Measurements from ENCODE around the gene SLC9A8.
"Not testable (repeated sequence)": the region's sequence is repeated elsewhere in the genome, so short reads cannot be mapped to it uniquely, and the experiment has no call there.

The SLC9A8 gene

GRCh38 chr20:49894073-49894470 lies 81.4 kb downstream of the SLC9A8 start:
- no peak for DNase-seq (ENCODE audit: low spot score)

- DNase-seq (ENCODE audit: low spot score) = not testable (repeated sequence)
Observed at GRCh38 chr20:49895474-49896093, 83.0 kb downstream of the SLC9A8 start.

GRCh38 chr20:49896204-49896603 lies 83.6 kb downstream of the SLC9A8 start:
- no peak for DNase-seq (ENCODE audit: low spot score)

- no peak for DNase-seq (ENCODE audit: low spot score)
Observed at GRCh38 chr20:49899541-49900383, 87.1 kb downstream of the SLC9A8 start.

- no peak for DNase-seq (ENCODE audit: low spot score)
Observed at GRCh38 chr20:49901588-49901987, 89.0 kb downstream of the SLC9A8 start.

GRCh38 chr20:49904440-49905214 lies 92.0 kb downstream of the SLC9A8 start:
- DNase-seq (ENCODE audit: low spot score) = no peak

GRCh38 chr20:49905415-49906091 lies 92.9 kb downstream of the SLC9A8 start:
- DNase-seq (ENCODE audit: low spot score) = no peak

- no peak for DNase-seq (ENCODE audit: low spot score)
Observed at GRCh38 chr20:49906101-49906604, 93.5 kb downstream of the SLC9A8 start.

- no peak for DNase-seq (ENCODE audit: low spot score)
Observed at GRCh38 chr20:49906615-49907154, 94.1 kb downstream of the SLC9A8 start.

GRCh38 chr20:49907405-49908257 lies 95.0 kb downstream of the SLC9A8 start:
- no peak for DNase-seq (ENCODE audit: low spot score)

- DNase-seq (ENCODE audit: low spot score) = no peak
Observed at GRCh38 chr20:49908258-49908565, 95.6 kb downstream of the SLC9A8 start.

GRCh38 chr20:49909499-49910339 lies 97.1 kb downstream of the SLC9A8 start:
- peak; percentile 36 for DNase-seq (ENCODE audit: low spot score)

GRCh38 chr20:49910340-49910706 lies 97.7 kb downstream of the SLC9A8 start:
- DNase-seq (ENCODE audit: low spot score) = no peak

GRCh38 chr20:49913399-49914047 lies 100.9 kb downstream of the SLC9A8 start:
- DNase-seq (ENCODE audit: low spot score) = no peak

GRCh38 chr20:49914310-49915117 lies 101.9 kb downstream of the SLC9A8 start:
- peak; percentile 49 for DNase-seq (ENCODE audit: low spot score)

- DNase-seq (ENCODE audit: low spot score) = no peak
Observed at GRCh38 chr20:49915118-49915379, 102.4 kb downstream of the SLC9A8 start.

GRCh38 chr20:49915380-49916145 lies 102.9 kb downstream of the SLC9A8 start, which contains the start of gene SPATA2:
SPATA2 (minus strand) TSS chr20:49915529; CDS start chr20:49908490, 7,039 bp downstream.
- DNase-seq (ENCODE audit: low spot score) = peak; percentile 96

Measured in NAMALWA (cell line).